ENCODE results near the gene EGFLAM. TPM values are rescaled to one million over a fixed set of nuclear protein-coding genes. Genes with fewer than 3 reads are reported as not detected.

The EGFLAM gene
- total and polyA plus RNA-seq, 2 experiments from 2014 or later = 0.24 to 1.9 TPM

- Mint-ChIP-seq H3K27ac (no peak overlapping the region), H3K36me3 (ENCODE audit: low read depth) (no peaks in the 10 kb centered on the region), H3K27me3 (ENCODE audit: insufficient read depth, low read depth, poor library complexity) (peaks cover 4% of the 10 kb centered on the region), H3K4me3 (no peak overlapping the region), H3K4me1 (peaks cover 22% of the 10 kb centered on the region), H3K9me3 (no peaks in the 10 kb centered on the region)
- Histone ChIP-seq H3K27ac (ENCODE audit: low read depth) (no peak overlapping the region), H4K20me1 (replicated peaks; ENCODE audit: insufficient read depth) (no peaks in the 10 kb centered on the region), H3K4me3 (no peak overlapping the region), H3K4me1 (ENCODE audit: insufficient read depth) (peaks cover 14% of the 10 kb centered on the region; the same call in 1 of the 2 replicates), H3K27me3 (ENCODE audit: insufficient read depth) (no peaks in the 10 kb centered on the region), H3K79me2 (replicated peaks; ENCODE audit: insufficient read depth) (no peaks in the 10 kb centered on the region), H3K4me2 (no peak overlapping the region), H3K9me2 (ENCODE audit: insufficient read depth) (0 out of 2 replicates have a peak, but pooled peaks cover 3% of the 10 kb centered on the region), H3K36me3 (ENCODE audit: insufficient read depth) (no peaks in the 10 kb centered on the region), H3F3A (replicated peaks; ENCODE audit: low read depth) (no peaks in the 10 kb centered on the region), H2AFZ (no peak overlapping the region)
- TF ChIP-seq NANOG (IDR thresholded peaks at IDR 0.05; ENCODE audit: borderline replicate concordance) = no peak
- TF ChIP-seq CREB1 (CRISPR knock-in tag; IDR thresholded peaks at IDR 0.05; ENCODE audit: low read depth) = no peak
- TF ChIP-seq REST (IDR thresholded peaks at IDR 0.05; ENCODE audit: unreplicated experiment) = no peak
- no peak for TF ChIP-seq JUNB (IDR thresholded peaks at IDR 0.05; ENCODE audit: unreplicated experiment)
- no peak for TF ChIP-seq ZNF462 (CRISPR knock-in tag; IDR thresholded peaks at IDR 0.05)
- TF ChIP-seq ETS1 (IDR thresholded peaks at IDR 0.05) = no peak
- no peak for TF ChIP-seq ZNF331 (CRISPR knock-in tag; IDR thresholded peaks at IDR 0.05; ENCODE audit: low read depth)
- TF ChIP-seq CTCF (conservative IDR thresholded peaks at IDR 0.05; ENCODE audit: low read depth in 2 of 2) = no peak
- TF ChIP-seq EZH2phosphoT487 (IDR thresholded peaks at IDR 0.05; ENCODE audit: unreplicated experiment) = no peak
- TF ChIP-seq EZH2 (IDR thresholded peaks at IDR 0.05; ENCODE audit: low read depth, unreplicated experiment) = no peak
- TF ChIP-seq ZNF114 (CRISPR knock-in tag; IDR thresholded peaks at IDR 0.05) = no peak
- TF ChIP-seq STAT1 (IDR thresholded peaks at IDR 0.05; ENCODE audit: unreplicated experiment) = no peak
- no peak for TF ChIP-seq POLR2AphosphoS5 (IDR thresholded peaks at IDR 0.05; ENCODE audit: low read depth)
- ATAC-seq = no peak
- DNase-seq (ENCODE audit: low spot score) = no peak
Observed at GRCh38 chr5:38414348-38414747, 156.0 kb downstream of the EGFLAM start.

Data from GM23338 (cell line).